Measurements from ENCODE around the gene BCAS4.
"Not testable (repeated sequence)": the region's sequence is repeated elsewhere in the genome, so short reads cannot be mapped to it uniquely, and the experiment has no call there.

Gene BCAS4

DNA sequence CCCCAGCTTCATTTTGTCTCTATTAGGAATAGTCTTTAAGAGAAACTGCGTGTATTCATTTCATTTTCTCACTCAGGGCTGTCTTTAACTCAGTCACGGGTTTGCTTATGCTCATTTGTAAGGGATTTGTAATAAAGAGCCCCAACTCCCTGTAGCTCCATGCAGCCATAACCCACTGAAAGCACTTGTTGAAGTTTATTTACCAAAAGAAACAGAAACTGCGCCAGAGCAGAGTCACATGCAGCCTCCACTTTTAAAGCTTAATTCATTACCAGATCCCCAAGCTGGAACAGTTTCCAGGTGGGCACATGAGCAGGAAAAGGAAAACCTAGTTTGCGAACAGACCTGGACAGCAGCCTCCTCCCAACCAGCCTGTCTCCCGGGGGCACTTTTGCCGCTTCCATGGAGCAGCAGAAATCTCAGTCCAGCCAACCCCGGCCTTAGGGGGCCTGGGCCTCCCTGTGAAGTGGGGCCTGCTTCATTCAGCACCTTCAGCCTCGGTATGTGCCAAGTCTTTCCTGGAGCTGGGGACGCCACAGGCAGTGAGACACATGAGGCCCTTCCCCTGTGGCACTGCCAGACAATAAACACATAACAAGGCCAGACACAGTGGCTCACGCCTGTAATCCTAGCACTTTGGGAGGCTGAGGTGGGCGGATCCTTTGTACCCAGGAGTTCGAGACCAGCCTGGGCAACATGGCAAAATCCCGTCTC is 4.5 kb downstream of the BCAS4 start:
- DNase-seq (ENCODE audit: low spot score): no peak

DNA sequence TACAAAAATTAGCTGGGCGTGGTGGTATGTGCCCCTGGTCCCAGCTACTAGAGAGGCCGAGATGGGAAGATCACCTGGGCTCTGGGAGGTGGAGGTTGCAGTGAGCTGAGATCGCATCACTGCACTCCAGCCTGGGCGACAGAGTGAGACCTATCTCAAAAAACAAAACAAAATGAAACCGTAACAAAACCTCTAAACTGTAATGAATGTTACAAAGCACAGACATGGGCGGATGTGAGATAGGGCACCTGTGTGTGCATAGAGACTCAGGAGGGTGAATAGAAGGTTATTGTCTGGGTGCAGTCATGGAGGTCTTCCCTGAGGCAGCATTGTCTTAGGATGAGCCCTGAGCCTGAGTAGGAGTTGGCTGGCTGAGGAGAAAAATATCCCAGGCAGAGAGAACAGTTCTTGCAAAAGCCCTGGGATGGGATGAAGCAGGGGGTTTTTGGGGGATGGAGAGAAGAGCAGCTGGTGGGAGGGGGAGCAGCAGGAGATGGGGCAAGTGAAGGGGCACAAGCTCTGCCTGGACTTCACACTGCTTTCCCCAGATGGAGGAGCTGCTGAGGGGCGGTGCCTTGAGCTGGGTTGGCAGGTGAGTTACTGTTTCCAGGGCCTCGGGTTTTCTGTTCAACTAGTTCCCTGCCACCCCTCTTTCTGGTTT is 5.2 kb downstream of the BCAS4 start:
- no peak for DNase-seq (ENCODE audit: low spot score)

DNA sequence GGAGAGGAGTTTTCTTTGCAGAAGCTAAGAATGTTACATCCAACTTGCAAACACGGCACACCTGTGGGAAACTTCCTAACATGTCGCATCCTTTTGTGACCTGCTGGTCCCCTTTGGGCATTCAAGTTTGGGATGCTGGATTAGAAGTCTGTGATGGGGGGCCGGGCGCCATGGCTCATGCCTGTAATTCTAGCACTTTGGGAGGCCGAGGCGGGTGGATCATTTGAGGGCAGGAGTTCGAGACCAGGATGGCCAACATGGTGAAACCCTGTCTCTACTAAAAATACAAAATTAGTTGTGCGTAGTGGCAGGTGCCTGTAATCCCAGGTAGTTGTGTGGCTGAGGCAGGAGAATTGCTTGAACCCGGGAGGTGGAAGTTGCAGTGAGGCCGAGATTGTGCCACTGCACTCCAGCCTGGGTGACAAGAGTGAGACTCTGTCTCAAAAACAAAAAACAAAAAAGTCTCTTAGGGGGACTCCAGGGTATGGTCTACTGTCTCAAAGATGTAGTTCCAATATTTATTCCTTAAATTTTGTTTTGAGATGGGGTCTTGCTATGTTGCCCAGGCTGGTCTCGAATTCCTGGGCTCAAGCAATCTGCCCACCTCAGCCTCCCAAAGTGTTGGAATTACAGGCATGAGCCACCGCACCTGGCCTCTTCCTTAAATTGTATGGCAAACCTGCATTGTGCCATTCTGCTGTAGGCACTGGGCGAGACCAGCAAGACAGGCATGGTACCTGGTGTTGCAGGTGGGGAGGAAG is 6.3 kb downstream of the BCAS4 start:
- not testable (repeated sequence) for DNase-seq (ENCODE audit: low spot score)

DNA sequence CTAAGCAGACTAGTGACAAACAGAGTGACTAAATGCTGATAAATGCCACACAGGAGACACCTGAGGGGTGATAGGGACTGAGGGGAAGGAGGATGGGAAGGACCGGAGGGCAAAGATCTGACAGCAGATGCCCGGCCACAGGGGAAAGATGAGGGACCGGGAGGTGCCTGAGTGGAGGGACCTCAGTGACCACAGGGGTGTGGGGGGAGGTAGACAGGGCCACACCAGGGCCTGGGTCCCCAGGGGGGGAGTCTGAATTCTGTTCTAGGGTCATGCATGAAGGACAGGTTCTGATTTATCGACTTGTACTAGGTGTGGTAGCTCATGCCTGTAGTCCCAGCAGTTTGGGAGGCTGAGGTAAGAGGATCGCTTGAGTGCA is 6.9 kb downstream of the BCAS4 start:
- no peak for DNase-seq (ENCODE audit: low spot score)

DNA sequence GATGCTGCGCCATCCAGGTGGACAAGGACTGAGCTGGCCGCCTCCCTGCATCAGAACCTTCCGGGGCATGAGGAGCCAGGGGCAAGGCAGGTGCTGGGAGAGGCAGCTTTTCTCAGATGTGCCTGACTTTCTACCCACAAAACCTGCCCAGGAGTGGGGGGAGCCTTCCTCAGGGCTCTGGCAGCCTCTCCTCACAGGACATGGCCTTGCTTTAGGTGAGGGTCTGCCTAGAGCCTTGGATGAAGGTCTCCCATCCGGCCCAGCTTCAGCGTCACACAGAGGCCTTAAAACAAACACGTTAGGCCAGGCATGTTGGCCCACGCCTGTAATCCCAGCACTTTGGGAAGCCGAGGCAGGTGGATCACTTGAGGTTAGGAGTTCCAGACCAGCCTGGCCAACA is 7.4 kb downstream of the BCAS4 start:
- DNase-seq (ENCODE audit: low spot score): no peak

DNA sequence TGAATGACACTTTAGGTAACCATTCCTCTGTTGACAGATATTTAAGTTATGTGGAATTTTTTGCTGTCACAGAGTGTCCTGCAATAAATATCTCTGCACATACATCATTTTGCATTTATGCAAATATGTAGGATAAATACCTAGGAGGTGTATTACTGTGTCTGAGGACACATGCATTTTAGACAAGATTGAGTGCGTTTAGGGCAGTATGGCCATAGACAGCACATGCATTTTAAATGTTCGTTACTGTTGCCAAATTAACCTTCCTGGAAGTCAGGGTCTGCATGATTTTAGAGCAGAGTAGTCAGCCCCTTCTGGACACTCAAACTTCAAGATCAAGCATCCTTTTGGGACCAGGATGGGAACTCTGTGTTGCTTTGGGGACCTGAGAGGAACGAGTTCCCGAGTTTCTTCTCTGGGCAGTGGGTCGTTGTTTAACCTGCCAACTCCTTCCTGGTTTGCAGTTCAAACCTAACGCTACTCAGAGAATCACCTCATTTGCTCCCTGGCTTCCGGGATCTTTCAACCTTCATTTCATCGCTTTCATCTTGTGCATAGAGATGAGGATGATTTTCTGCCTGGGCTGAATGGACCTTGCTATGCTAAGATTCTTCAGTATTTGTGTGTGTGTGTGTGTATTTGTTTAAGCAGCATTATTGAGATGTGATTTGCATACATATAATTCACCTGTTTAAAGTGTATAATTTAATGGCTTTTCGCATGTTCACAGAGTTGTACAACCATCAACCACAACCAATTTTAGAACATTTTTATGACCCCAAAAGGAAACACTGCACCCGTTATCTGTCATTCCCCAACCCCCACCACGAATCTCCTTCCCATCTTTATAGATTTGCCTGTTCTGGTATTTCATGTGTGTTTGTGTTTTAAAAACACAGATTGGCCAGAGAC is 9.8 kb downstream of the BCAS4 start:
- no peak for DNase-seq (ENCODE audit: low spot score)

DNA sequence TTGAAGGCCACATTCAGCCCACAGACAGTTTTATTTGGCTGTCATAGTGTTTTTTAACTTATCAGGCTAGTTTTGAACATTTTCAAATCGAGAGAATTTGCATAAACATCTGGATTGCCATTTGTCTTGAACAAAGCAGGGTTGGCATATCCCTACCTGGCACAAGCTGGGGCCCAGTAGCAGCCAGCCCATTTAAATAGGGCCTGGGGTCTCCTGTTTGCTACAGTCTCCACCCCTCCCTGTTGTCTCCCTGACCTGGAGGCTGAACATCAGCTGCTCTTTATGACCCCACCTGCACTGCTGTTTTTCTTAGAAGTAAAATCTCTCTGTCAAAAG is 10.5 kb downstream of the BCAS4 start:
- DNase-seq (ENCODE audit: low spot score): no peak

DNA sequence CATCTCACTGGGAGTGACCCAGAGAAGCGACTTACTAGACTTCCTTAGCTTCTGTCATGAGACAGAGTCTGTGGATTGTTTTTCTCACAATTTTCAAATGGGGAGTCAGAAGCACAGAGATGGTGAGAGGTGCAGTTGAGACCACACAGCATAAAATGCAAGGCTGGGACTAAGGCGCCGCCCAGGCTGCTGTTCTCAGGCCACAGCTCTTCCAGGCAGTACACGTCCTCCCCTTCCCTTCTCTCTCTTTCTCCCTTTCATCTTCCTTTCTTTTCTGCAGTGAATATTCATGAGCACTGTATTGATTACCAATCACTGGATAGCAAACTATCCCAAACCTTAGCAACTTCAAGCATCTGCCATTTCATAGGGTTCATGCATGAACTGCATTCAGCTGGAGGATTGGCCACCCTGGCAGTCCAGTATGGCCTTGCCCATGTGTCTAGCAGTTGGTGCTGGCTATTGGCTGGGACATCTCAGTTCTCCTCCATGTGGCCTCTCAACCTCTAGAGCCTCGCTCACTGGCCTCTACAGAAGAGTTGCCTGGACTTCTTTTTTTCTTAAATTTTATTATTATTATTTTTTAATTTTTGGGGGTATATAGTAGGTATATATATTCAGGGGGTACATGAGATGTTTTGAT is 11.4 kb downstream of the BCAS4 start:
- DNase-seq (ENCODE audit: low spot score): no peak

DNA sequence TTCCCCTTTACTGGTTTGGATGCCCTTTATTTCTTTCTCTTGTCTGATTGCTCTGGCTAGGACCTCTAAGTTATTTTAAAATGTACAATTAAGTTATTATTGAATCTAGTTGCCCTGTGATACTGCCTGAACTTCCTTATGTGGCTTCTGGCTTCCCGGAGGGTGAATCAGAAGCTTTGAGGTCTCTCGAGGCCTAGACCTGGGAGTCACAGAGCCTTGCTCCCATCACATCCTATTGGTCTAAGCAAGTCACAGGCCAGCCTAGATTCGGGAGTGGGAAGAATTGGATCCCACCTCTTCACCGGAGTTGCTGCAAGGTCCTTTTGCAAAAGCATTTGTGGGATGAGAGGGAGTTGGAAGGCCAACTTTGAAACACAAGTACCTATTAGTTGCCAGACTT is 15.2 kb downstream of the BCAS4 start:
- no peak for DNase-seq (ENCODE audit: low spot score)

DNA sequence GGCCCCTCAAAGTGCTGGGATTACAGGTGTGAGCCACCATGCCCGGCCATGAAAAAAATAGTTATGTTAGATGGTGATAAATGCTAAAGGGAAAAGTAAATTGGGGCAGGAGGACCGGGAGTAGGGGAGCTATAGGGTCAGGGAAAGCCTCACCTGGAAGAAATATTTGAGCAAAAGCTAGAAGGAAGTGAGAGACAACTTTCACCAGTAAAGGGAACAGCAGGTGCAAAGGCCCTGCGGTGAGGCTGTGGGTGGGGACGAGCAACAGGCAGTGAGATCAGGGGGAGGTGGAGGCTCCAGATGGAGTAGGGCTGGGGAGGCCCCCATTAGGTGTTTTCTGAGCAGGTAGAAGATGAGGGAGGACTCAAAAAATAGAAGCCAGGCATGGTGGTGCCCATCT is 16.0 kb downstream of the BCAS4 start:
- no peak for DNase-seq (ENCODE audit: low spot score)

DNA sequence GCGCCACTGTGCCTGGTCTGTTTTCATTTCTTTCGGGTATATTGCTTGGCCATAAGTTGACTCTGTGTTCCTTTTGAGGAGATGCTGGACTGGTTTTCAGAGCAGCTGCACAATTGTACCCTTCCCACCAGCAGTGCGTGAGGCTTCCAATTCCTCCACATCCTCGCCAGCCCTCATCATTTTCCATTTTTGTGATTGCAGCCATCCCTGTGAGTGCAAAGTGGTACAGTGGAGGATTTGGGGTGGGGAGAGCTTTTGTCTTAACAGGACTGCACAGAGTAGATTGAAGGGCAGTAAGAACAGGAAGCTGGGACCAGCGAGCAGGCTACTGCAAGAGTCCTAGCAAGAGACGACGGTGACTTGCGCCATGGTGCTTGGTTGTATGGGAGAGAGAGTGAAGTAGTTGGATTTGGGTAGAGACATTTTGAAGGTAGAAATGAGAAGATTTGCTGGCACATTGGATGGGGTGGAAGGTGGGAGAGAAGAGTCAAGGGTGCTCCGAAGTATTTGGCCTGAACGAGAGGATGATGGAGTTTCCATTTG is 18.3 kb downstream of the BCAS4 start:
- DNase-seq (ENCODE audit: low spot score): no peak

DNA sequence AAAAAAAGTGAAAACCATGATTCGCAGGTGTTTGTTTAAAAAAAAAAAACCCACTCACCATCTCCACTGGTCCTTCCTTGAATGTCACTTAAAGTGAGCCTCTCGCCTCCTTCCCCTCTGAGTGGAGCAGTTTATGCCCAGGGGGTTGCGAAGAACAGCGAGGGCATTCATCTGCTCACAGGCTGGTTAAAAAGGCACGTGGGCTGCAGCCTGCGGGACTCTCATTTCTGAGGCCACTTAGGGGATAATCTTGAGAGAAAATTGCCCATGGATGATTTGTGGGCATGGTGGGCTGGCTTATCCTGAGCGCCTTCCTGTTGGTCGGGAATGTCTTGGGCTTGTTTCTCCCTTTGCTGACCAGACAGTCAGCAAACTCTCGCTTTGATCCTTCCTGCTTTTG is 18.9 kb downstream of the BCAS4 start:
- DNase-seq (ENCODE audit: low spot score): no peak

DNA sequence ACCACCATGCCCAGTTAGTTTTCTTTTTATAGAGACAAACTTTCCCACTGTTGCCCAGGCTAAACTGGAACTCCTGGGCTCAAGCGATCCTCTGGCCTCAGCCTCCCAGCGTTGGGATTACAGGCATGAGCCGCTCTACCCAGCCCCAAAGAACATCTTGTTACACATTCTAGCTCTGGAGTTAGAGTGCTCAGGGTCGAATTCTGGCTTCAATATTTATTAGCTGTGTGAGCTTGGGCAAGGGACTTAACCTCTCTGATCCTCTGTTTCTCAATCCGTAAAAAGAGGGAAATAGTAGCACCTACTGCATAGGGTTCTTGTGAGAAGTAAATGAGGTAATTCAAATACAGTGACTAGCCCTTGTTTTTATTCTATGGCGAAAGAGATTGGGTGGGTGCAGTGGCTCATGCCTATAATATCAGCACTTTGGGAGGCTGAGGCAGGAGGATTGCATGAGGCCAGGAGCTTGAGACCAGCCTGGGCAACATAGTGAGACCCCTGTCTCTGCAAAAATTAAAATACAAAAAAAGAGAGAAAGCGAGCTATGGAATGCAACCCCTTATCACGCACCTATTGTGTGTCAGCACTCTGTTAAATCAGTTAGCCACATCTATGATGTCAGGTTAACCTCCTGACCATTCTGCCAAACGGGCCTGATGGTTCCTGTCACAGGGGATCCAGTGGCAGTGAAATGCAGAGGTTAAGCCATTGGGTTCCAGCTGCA is 19.7 kb downstream of the BCAS4 start:
- no peak for DNase-seq (ENCODE audit: low spot score)

DNA sequence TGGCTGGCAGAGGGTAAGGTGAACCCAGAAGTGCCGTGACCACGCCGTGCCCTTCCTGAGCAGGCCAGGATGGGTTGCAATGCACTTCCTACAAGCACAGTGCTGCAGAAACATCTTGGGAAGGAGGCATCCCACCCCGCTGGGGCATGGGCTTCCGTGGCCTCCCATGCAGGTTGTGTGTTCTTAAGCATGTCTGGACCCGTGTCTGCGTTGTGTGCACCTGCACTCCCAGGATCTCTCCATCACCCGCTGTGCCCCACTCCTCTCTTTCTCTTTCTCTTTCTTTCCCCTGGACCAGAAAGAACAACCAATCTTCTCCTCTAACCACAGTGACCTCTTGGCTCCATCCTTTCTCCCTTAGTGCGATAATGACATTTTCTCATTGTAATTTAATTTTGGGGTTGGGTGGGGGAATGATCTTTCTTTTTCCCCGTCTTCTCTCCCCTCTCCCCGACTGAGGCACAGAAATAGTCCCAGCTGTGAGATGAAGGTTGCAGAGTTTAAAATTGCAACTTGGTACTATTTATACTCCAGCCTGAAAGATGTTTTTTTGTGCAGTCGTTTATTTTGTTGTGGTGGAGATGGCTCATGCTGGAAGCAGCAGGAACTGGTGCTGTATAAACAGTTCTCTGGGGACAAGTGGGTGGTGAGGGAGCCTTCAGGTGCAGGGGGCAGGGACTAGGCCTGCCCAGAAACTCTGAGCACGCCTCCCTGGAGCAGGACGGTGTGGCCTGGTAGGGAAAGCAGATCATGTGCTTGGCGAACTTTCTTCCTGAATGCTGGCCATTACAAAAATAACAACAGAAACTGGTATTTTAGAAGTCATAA is 20.5 kb downstream of the BCAS4 start:
- peak; percentile 82 for DNase-seq (ENCODE audit: low spot score)

DNA sequence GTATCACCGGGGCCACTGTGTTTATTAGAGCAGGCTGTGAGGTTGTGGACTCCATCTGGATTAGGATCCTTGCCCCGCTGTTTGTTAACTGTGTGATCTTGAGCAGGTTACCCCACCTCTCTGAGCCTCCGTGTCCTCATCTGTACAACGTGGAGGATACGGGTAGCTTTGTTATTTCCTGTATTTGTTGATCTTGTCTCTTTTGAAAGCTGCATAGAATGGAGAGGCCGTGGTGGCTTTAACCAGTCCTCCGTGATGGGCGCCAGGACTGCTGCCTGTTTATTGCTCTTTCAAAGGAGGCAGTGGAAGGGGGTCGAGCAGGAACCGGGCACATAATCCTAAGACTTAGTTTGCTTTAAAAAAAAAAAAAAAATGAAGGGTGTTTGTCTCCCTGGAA is 22.9 kb downstream of the BCAS4 start:
- no peak for DNase-seq (ENCODE audit: low spot score)

DNA sequence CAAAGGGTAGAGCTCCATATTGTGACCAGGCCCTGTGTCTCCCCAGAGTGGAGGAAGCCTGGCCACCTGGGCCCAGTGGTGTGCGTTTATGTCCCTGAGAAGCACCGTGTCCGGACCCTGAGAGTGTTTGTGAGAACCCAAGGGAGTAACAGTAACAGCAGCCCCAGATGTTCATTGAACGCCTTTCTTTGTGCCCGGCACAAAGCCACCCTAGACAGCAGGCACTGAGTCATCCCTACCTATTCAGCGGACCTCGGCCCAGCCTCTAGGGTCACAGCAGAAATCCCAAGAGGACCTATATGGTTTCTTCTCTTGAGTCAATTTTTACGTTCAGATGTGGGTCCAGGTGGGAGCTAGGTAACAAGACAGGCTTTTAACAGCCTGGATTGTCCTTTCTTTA is 24.5 kb downstream of the BCAS4 start:
- DNase-seq (ENCODE audit: low spot score): no peak

DNA sequence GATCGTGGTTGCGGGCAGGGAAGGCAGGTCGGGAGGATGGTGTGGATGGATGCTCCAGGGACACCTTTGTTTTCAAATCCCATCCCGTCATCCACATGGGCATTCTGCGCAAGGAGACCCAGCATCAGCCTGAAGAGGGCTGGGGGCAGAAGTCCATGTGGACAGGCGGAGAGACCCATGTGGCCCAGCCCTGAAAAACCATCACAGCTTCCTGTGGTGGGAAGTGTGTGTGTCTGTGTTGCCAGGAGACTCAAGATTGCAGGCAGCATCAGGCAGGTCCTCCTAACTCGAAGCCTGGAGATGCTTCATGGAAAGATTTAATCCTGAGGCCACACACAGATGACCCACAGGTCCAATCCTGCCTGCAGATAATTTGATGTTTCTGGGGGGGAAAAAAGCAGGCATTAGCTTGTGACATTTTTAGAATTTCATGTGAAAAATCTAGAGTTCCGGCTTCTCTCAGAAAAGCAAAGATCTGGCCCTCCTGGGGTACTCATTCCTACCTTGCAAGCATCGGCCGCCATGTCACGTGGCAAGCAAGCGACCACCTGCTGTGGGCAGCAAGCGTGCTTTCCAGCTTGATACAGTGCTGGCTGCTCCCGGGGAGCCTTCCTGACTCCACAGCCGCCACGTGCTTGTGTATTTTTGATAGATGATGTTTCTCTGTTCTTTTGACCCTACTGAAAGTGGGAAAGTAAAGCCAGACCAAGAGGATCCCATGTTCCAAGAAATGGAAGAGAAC is 25.8 kb downstream of the BCAS4 start:
- DNase-seq (ENCODE audit: low spot score): no peak

DNA sequence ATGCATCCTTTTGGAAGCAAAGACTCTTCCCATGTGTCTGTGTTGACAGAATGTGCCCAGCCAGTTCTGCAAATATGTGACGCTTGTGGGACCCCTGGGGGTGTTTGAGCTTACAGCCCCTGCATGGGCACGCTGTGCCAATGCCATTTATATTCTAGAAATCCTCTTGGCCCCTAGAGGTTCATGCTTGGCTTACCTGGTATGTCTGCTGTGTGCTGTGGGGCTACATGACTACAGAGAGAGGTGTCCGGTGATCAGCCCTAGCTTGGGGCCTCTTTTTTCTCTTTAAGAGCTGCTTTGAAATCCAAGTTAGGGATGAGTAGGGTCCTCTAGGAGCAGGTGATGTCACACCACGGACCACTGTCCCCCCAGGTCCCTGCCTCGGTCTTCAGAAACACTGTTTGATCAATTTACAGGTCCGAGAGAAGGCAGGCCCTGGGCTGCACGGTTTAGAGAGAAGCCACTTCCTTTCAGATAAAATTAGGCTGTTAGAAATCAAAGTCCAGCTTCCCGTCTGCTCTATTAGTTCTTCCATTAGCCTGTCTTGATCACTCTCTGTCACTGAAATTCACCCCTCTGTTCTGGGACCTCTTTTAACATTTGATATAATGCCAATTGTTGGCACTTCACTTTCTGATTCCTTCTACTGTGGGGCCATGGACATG is 26.5 kb downstream of the BCAS4 start:
- no peak for DNase-seq (ENCODE audit: low spot score)

DNA sequence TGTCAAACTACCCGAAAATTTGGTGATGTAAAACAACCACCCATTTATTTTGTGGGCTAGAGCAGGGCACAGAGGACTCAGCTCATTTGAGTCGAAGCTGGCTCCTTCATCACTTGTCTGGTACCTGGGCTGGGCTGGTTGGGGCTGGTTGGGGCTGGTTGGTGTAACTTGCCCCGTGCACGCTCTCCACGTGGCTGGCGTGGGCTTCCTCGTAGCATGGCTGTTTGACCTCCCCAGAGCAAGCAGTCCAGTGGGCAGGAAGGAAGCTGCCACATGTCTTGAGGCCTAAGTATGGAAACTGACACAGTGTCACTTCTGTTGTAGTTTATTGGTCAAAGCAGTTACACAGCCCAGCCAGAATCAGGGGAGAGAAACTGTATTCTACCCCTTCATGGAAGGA is 27.1 kb downstream of the BCAS4 start:
- no peak for DNase-seq (ENCODE audit: low spot score)
